ENCODE data around the gene ITPKC. TPM values are rescaled to one million over a fixed set of nuclear protein-coding genes. Genes with fewer than 3 reads are reported as not detected.

Gene ITPKC
- polyA plus RNA-seq, 1 donor = 28.4 TPM

DNA sequence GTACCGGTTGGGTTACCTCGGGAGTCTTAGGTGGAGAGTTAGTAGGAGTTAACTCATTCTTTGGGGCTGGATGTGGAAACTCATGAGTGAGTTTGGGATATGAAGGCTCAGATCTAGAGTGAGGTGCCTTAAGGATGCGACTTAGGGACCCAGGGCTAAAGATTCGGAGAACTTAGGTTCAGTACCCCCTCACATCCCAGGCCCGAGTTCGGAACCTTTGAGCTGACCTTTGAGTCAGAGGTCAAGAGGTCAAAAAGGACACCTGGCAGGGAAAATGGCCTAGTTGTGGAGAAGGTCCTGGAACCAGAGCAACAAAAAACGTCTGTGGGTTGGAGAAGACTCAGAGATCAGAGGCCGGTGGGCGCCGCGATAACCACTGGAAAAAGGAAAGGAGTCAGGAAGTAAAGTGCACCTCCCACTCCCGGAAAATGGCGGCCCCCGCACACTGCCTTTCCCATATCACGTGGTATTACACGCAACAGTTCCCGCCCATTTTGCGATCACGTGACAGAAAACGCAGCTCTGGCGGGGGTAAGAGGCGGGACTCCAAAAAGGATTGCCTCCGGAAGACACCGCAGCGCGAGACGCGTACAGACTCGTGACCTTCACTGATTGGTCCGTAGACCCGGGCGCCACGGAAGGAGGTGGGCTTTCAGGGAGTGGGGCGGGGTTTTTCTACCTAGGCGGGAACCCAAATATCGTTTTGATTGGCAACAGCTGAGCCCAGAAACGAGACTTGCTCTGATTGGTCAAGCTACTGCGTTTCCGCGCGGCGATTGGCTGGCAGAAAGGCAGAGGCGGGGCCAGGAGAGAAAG lies 33.4 kb downstream of the ITPKC start, which contains the start of gene ACTMAP:
Gene ACTMAP, minus strand, starts transcription at position 420 of the 816 bp plus-strand sequence. CDS start 674 bp downstream, outside the sequence.
- peaks cover 20% of the 10 kb centered on the region for H3K4me1 ChIP-seq (ENCODE audit: control insufficient read depth, insufficient read depth, low read length)
- no peaks in the 10 kb centered on the region for H3K9me3 ChIP-seq (ENCODE audit: control insufficient read depth, low read depth, low read length)
- DNase-seq = peak; percentile 100
- H3K27me3 ChIP-seq (ENCODE audit: control insufficient read depth, insufficient read depth, low read length) = no peaks in the 10 kb centered on the region
- H3K27ac ChIP-seq (ENCODE audit: low read length) = peak within 1 kb of the TSS; percentile 94
- H3K4me3 ChIP-seq (ENCODE audit: low read length) = peak within 1 kb of the TSS; percentile 75
- WGBS (ENCODE audit: insufficient coverage, low lambda C conversion rate) = no CpG with 5 or more reads among the region's 43 CpGs
- peaks cover under 1% of the 10 kb centered on the region for H3K36me3 ChIP-seq (ENCODE audit: control insufficient read depth, insufficient read depth, low read length)

DNA sequence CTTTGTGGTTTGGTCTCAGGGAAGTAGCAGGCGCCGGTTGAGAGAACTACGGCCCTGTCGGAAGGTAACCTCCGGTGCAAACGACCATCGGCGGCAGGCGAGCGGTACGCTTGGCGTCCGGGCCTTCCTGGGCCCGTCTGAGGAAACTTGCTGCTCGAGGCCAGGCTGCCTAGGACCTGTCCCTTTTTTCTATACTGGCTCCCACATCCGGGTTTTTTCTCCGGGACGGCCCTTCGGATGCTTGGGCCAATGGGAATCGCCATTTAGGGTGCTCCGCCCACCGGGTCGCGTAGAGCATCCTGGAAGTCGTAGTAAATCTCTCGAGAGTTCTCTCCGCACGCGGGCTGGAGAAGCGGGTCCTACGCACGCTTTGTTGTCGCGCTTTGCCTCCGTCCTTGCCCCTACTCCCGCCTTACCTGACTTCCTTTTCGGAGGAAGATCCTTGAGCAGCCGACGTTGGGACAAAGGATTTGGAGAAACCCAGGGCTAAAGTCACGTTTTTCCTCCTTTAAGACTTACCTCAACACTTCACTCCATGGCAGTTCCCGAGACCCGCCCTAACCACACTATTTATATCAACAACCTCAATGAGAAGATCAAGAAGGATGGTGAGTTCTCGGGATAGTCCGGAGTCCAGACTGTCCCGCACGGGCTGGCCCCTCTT lies 34.1 kb downstream of the ITPKC start, which contains the start of gene SNRPA:
Gene SNRPA, plus strand, starts transcription at position 330 of the 664 bp plus-strand sequence. Its CDS starts 206 bp downstream, at position 536.
- Histone ChIP-seq H3K4me3 (ENCODE audit: low read length) (peak within 1 kb of the TSS; percentile 75), H3K27ac (ENCODE audit: low read length) (peak within 1 kb of the TSS; percentile 94), H3K9me3 (ENCODE audit: control insufficient read depth, low read depth, low read length) (no peaks in the 10 kb centered on the region), H3K4me1 (ENCODE audit: control insufficient read depth, insufficient read depth, low read length) (peaks cover 22% of the 10 kb centered on the region), H3K36me3 (ENCODE audit: control insufficient read depth, insufficient read depth, low read length) (peaks cover 8% of the 10 kb centered on the region), H3K27me3 (ENCODE audit: control insufficient read depth, insufficient read depth, low read length) (no peaks in the 10 kb centered on the region)
- peak; percentile 97 to 99 for DNase-seq
- no CpG with 5 or more reads among the region's 46 CpGs for WGBS (ENCODE audit: insufficient coverage, low lambda C conversion rate)

DNA sequence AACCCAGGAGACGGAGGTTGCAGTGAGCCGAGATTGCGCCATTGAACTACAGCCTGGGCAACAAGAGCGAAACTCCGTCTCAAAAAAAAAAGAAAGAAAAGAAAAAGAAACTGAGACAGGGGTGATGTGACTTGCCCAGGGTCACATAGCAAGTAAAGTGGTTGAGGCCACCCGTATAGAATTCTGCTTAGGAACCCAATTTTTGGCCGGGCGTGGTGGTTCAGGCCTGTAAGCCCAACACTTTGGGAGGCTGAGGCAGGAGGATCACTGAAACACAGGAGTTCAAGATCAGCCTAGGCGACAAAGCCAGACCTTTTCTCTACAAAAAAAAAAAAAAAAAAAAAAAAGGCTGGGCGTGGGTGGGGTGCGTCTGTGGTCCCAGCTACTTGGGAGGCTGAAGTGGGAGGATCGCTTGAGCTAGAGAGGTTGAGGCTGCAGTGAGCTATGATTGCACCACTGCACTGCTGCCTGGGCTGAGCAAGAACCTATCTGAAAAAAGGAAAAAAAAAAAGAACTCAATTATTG lies 35.4 kb downstream of the ITPKC start:
- Histone ChIP-seq H3K4me3 (ENCODE audit: low read length) (peak overlapping the region; percentile 75), H3K36me3 (ENCODE audit: control insufficient read depth, insufficient read depth, low read length) (peaks cover 20% of the 10 kb centered on the region), H3K9me3 (ENCODE audit: control insufficient read depth, low read depth, low read length) (no peaks in the 10 kb centered on the region), H3K27me3 (ENCODE audit: control insufficient read depth, insufficient read depth, low read length) (no peaks in the 10 kb centered on the region), H3K4me1 (ENCODE audit: control insufficient read depth, insufficient read depth, low read length) (peaks cover 22% of the 10 kb centered on the region), H3K27ac (ENCODE audit: low read length) (peak overlapping the region; percentile 94)
- DNase-seq = no peak
- 26% methylated on average over 5 of the region's 12 CpGs for WGBS (ENCODE audit: insufficient coverage, low lambda C conversion rate)

DNA sequence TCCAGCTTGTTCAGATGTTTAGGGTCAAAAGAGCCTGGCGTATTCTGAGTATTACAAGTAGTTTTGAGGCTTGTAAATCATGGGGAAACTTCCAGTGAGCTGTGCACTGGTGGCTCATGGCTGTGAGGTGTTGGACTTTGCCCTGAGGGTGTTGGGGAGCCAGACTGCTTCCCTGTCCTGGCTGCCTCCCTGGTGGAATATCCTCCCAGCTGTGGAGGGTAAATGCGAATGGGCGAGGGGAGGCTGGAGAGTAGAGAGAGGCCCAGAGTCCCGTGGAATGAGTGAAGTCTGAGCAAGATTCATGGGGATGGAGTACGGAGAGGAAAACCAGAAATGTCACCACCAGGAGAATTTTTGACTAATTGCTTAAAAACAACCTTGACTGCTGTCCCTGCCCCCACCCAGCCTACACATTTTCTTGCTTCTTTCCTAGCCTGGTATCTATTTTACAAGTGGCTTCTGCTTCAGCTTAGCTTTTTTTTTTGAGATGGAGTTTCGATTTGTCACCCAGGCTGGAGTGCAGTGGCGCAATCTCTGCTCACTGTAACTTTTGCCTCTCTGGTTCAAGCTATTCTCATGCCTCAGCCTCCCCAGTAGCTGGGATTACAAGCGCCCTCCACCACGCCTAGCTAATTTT lies 37.8 kb downstream of the ITPKC start:
- WGBS (ENCODE audit: insufficient coverage, low lambda C conversion rate) = no CpG with 5 or more reads among the region's 9 CpGs
- peak; percentile 73 to 90 for DNase-seq
- no peaks in the 10 kb centered on the region for H3K27me3 ChIP-seq (ENCODE audit: control insufficient read depth, insufficient read depth, low read length)
- peak overlapping the region; percentile 97 for H3K27ac ChIP-seq (ENCODE audit: low read length)
- no peaks in the 10 kb centered on the region for H3K9me3 ChIP-seq (ENCODE audit: control insufficient read depth, low read depth, low read length)
- peak overlapping the region; percentile 12 for H3K4me3 ChIP-seq (ENCODE audit: low read length)
- H3K4me1 ChIP-seq (ENCODE audit: control insufficient read depth, insufficient read depth, low read length) = peaks cover 16% of the 10 kb centered on the region
- peaks cover 38% of the 10 kb centered on the region for H3K36me3 ChIP-seq (ENCODE audit: control insufficient read depth, insufficient read depth, low read length)

DNA sequence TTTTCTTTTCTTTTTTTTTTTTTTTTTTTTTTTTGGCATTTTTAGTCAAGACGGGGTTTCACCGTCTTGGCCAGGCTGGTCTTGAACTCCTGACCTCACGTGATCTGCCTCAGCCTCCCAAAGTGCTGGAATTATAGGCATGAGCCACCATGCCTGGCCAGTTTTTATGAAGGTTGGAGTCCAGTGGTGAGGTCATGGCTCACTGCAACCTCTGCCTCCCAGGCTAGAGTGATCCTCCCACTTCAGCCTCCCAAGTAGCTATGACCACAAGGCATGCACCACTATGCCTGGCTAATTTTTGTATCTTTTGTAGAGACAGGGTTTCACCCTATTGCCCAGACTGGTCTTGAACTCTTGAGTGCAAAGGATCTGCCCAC lies 38.3 kb downstream of the ITPKC start:
- H3K4me3 ChIP-seq (ENCODE audit: low read length) = no peak overlapping the region
- no peaks in the 10 kb centered on the region for H3K9me3 ChIP-seq (ENCODE audit: control insufficient read depth, low read depth, low read length)
- DNase-seq = no peak
- H3K36me3 ChIP-seq (ENCODE audit: control insufficient read depth, insufficient read depth, low read length) = peaks cover 43% of the 10 kb centered on the region
- WGBS (ENCODE audit: insufficient coverage, low lambda C conversion rate) = no CpG with 5 or more reads among the region's 3 CpGs
- peaks cover 15% of the 10 kb centered on the region for H3K4me1 ChIP-seq (ENCODE audit: control insufficient read depth, insufficient read depth, low read length)
- no peaks in the 10 kb centered on the region for H3K27me3 ChIP-seq (ENCODE audit: control insufficient read depth, insufficient read depth, low read length)
- peak overlapping the region; percentile 97 for H3K27ac ChIP-seq (ENCODE audit: low read length)

DNA sequence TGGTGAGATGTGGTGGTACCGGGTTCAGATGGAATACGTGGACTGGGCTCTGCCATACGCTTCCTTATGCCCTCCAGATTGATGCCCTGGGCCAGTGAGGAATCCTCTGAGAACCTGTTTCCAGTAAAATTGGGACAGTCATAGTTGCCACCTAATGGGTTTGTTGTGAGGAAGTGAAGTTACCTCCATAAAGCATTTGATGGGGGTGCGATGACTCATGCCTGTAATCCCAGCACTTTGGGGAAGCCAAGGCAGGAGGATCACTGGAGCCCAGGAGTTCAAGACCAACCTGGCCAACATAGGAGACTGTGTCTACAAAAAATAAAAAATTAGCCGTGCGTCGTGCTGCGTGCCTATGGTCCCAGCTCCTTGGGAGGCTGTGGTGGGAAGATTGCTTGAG lies 38.9 kb downstream of the ITPKC start:
- no CpG with 5 or more reads among the region's 8 CpGs for WGBS (ENCODE audit: insufficient coverage, low lambda C conversion rate)
- Histone ChIP-seq H3K4me1 (ENCODE audit: control insufficient read depth, insufficient read depth, low read length) (peaks cover 15% of the 10 kb centered on the region), H3K36me3 (ENCODE audit: control insufficient read depth, insufficient read depth, low read length) (peaks cover 48% of the 10 kb centered on the region), H3K9me3 (ENCODE audit: control insufficient read depth, low read depth, low read length) (no peaks in the 10 kb centered on the region), H3K27ac (ENCODE audit: low read length) (no peak overlapping the region), H3K4me3 (ENCODE audit: low read length) (no peak overlapping the region), H3K27me3 (ENCODE audit: control insufficient read depth, insufficient read depth, low read length) (no peaks in the 10 kb centered on the region)
- no peak for DNase-seq

DNA sequence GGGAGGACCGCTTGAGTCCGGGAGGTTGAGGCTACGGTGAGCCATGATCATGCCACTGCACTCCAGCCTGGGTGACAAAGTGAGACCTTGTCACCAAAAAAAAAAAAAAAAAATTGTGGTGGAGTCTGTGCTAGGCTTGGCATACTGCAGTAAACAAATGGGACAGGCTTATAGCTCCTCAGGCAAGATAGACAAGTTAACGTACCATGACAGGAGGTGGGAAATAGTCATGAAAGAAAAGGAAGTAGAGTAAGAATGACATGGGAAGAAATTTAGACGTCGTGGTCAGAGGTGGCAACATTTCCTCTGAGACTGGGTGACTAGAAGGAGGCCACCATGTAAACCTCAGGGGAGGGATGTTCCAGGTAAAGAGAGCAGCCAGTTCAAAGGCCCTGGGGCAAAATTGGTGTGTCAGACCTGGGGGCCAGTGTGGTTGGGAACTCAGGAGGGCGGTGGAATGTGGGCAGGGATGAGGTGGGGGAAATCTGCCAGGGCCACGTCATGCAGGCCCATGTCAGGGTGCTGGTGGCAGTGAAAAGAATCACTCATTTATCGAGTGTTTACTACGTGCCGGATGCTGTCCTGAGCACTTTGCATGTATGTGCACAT lies 39.7 kb downstream of the ITPKC start:
- 80% methylated on average over 1 of the region's 11 CpGs for WGBS (ENCODE audit: insufficient coverage, low lambda C conversion rate)
- H3K27me3 ChIP-seq (ENCODE audit: control insufficient read depth, insufficient read depth, low read length) = no peaks in the 10 kb centered on the region
- no peaks in the 10 kb centered on the region for H3K9me3 ChIP-seq (ENCODE audit: control insufficient read depth, low read depth, low read length)
- no peak overlapping the region for H3K27ac ChIP-seq (ENCODE audit: low read length)
- no peak for DNase-seq
- peaks cover 15% of the 10 kb centered on the region for H3K4me1 ChIP-seq (ENCODE audit: control insufficient read depth, insufficient read depth, low read length)
- H3K4me3 ChIP-seq (ENCODE audit: low read length) = no peak overlapping the region
- H3K36me3 ChIP-seq (ENCODE audit: control insufficient read depth, insufficient read depth, low read length) = peaks cover 56% of the 10 kb centered on the region

DNA sequence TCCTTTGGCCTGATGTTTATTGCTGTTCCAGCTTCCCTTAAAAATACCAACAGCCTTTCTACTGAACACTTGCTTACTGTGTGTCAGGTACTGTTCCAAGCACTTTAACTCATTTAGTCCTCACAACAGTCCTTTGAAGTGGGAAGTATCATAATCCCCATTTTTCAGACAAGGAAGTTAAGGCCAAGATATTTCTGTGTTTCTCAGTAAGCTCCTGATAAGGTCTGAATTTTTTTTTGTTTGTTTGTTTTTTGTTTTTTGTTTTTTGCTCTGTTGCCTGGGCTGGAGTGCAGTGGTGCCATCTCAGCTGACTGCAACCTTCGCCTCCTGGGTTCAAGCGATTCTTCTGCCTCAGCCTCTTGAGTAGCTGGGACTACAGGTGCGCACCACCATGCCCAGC lies 41.6 kb downstream of the ITPKC start:
- no peak overlapping the region for H3K27ac ChIP-seq (ENCODE audit: low read length)
- DNase-seq = no peak
- no peaks in the 10 kb centered on the region for H3K27me3 ChIP-seq (ENCODE audit: control insufficient read depth, insufficient read depth, low read length)
- no peak overlapping the region for H3K4me3 ChIP-seq (ENCODE audit: low read length)
- peaks cover 15% of the 10 kb centered on the region for H3K4me1 ChIP-seq (ENCODE audit: control insufficient read depth, insufficient read depth, low read length)
- H3K9me3 ChIP-seq (ENCODE audit: control insufficient read depth, low read depth, low read length) = no peaks in the 10 kb centered on the region
- no CpG with 5 or more reads among the region's 3 CpGs for WGBS (ENCODE audit: insufficient coverage, low lambda C conversion rate)
- H3K36me3 ChIP-seq (ENCODE audit: control insufficient read depth, insufficient read depth, low read length) = peaks cover 75% of the 10 kb centered on the region

DNA sequence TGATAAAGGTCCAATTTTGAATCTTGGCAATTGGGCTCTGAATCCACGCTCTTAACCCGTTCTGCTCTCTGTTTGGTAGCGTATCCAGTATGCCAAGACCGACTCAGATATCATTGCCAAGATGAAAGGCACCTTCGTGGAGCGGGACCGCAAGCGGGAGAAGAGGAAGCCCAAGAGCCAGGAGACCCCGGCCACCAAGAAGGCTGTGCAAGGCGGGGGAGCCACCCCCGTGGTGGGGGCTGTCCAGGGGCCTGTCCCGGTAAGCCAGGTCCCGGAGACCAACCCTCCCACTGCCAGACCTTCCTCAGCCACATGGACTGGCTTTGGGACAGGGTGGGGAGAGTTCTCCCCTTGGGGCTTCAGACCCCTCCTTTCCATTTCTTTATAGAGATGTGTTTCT lies 42.4 kb downstream of the ITPKC start:
- DNase-seq = no peak
- WGBS (ENCODE audit: insufficient coverage, low lambda C conversion rate) = no CpG with 5 or more reads among the region's 13 CpGs
- Histone ChIP-seq H3K27me3 (ENCODE audit: control insufficient read depth, insufficient read depth, low read length) (no peaks in the 10 kb centered on the region), H3K36me3 (ENCODE audit: control insufficient read depth, insufficient read depth, low read length) (peaks cover 84% of the 10 kb centered on the region), H3K4me3 (ENCODE audit: low read length) (no peak overlapping the region), H3K9me3 (ENCODE audit: control insufficient read depth, low read depth, low read length) (no peaks in the 10 kb centered on the region), H3K27ac (ENCODE audit: low read length) (no peak overlapping the region), H3K4me1 (ENCODE audit: control insufficient read depth, insufficient read depth, low read length) (peaks cover 9% of the 10 kb centered on the region)
